GM21447 (cell line): ENCODE data around the gene ARFIP1.
"Not testable (repeated sequence)": the region's sequence is repeated elsewhere in the genome, so short reads cannot be mapped to it uniquely, and the experiment has no call there.

Experiments
- ATAC-seq: cut with Tn5 transposase; IDR thresholded peaks from one replicate; pipeline ENCODE4 v1.9.1; 2021; ENCODE audit not compliant: unreplicated experiment

ARFIP1 gene

DNA sequence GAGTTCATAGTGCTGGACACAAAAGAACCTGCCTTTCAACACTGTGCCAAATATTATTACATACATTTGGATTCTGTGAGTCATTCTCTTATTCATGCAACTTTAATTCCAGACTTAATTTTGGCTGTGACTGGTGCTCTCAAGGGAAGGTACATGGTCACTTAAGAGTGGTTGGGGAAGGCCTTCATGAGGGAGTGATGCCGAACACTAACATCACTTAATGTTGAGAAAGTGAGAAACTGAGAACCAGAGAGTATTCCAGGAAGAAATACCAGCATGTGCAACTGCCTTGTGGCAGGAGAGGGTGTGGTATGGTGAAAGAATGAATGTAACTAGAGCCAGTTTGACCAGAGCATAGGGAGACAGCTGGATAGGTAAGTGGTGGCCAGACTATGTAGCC, 114.9 kb downstream of the ARFIP1 start:
- ATAC-seq, result no peak

DNA sequence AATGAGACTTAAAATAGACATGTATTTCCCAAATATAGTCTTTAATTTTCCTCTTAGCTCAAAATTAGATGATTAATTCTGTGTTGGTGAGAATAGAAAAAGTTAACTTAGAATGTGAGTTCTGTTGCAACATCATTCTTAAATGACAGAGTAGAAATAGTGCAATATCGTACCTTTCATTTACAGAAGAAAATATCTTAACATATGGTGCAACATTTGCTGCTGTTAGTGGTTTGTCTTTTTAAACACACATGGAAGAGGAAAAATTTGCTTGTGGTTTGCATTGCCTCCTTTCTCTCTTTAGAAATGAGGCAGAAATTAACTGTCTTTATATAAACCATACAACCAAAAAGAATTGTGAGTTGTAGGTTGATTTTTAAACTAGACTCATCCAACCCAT, 117.1 kb downstream of the ARFIP1 start:
- ATAC-seq, result no peak

DNA sequence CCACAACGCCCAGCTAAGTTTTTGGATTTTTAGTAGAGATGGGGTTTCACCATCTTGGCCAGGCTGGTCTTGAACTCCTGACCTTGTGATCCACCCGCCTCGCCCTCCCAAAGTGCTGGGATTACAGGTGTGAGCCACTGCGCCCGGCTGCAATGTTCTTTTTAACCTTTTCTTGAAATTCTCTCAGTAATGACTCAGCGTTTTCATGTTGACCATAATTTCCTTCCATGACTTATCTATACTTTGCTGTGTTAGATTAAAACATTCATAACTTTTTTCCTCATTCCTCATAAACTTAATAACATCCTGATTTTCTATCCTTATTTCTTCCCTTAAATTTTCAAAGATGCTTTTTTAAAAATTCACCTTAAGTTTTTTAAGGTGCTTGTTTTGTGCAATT, 118.4 kb downstream of the ARFIP1 start:
- not testable (repeated sequence) for ATAC-seq

DNA sequence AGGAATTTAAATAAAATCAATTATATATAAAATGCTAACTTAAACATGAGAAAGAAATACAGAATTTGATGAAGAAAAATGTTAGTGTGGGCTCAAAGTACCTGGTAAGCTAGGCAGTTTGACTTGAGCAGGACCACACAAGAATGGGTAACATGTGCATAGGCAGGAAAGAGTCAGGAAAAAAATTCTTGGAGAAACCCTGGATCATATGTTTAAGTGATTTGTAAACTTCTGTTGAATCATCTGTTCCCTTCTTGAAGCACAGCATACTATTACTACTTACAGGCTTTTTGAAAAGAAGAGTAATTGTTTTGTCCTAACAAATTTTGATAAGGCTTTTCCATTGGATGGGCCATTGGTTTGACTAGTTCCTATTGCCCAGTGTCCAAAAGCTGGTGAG, 118.9 kb downstream of the ARFIP1 start:
- no peak for ATAC-seq

DNA sequence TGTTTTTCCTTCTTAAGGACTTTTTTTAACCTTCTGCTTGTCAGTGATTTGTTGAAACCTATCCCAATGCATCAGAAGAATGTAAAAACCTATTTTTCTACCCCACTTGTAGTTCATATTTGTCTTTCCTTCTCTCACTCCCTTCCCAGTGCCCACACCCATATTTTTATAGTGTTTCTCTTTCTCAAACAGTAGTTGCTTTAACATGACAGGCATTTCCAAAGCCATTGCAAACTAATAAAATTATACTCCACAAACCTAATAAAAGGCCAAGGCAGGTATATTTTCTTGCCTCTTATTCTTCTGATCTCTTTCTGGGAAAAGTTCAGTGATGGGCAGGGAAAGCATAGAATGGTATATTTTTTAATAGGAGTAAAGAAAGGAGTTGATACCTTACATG, 120.6 kb downstream of the ARFIP1 start:
- no peak for ATAC-seq

DNA sequence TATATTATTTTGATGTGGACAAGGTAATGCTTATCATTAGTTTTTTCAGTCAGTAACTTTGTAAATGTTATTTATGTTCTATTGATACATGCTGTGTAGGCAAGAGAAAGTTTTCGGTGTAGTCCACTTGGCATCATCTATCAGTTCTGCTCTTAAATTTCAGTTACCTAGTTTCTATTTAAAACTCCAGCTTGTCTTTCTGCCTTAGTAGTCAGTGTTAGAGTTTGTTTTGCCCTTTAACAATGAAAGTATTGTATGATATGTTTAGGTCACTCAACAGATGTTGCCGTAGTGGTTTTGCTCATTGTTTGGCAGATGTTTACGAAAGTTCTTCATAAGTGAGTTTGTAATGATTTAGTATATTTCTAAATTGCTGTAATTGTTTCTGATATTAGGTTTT, 121.5 kb downstream of the ARFIP1 start:
- ATAC-seq, result no peak

DNA sequence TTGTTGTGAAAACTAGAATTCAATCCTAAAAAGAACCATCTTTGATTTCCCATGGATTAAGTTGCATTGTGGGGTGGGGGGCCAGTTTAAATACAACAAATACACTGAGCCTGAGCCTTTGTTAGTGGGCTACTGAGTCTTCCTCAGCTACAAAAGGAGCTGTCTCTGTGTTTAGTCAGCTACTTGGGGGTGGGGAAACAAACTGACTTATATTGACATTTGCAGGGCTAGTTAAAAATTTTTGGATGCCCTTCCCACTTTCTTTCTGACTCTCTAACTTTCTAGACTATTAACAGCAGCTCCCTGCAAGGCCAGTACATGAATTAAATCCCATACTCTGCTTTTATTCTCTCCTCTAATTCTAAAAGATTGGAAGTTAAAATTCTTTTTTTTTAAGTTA, 123.9 kb downstream of the ARFIP1 start:
- ATAC-seq, result no peak

DNA sequence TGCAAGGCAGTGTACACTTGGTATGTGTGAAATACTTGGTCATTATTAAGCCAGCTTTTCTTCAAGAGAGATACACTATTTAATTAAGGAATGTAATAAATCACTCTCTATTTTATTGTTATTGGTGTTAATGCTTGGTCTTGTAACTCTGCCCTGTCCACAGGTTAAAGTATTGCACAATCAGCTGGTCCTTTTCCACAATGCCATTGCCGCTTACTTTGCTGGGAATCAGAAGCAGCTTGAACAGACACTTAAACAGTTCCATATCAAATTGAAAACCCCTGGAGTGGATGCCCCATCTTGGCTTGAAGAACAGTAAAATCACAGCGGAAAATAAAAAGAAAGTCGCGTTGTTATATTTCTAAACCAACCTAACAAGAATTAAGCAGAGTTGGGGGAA, 130.1 kb downstream of the ARFIP1 start:
- ATAC-seq, result no peak

DNA sequence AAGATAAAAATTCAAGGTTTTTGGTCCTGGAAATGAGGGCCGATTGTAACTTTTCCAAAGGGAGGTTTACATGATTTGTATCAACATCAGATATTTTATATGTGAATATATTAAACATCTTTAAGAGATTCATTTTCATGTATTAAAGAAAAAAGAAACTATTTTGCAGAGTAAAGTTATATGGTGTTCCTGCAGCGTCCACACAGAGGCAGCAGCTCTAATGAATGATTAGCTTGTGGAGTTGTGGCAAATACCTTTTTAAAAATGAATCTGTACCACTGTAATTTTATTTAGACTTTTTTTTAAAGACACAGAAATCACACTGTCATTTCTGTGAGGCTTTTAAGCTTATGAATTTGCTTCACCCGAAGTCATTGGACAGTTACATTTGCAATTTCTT, 130.8 kb downstream of the ARFIP1 start:
- ATAC-seq, result no peak

DNA sequence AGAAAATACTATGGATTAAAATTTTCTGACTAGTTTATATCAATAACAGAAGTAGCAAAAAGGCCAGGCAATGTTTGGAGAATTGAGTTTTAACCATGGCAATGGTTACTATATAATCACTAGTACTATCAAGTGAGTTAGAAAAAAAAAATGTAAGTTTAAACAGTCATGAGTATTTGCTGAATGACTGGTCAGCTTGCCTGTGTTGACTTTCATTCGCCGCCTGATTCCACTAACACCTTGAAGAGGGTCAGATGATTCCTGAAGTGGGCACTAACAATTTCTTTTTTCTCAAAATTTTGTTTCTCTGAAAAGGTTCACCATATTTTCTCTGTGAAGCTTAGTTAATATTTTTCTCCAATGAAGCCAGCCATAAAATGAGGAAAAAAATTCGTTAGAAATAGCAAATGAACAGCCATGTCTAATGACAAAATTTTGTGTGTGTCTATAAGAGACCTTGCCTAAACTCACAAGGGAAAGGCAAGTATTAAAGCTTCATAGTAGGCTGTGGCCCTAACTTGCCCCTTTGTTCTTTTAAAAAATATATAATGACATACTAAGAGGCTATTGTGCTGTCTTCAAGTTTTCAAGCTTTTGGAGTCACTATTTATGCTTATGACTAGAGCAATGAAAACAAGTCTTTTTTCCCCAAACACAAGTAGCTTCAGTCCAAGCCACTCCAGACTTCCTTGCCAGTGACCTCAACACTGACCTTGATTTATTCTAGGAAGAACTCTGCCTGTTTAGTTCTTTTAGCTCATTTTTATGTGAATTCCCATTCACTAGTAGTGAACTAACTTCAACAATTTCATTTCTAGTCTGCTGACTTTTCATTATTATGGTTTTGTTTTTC, 138.0 kb downstream of the ARFIP1 start:
- no peak for ATAC-seq

DNA sequence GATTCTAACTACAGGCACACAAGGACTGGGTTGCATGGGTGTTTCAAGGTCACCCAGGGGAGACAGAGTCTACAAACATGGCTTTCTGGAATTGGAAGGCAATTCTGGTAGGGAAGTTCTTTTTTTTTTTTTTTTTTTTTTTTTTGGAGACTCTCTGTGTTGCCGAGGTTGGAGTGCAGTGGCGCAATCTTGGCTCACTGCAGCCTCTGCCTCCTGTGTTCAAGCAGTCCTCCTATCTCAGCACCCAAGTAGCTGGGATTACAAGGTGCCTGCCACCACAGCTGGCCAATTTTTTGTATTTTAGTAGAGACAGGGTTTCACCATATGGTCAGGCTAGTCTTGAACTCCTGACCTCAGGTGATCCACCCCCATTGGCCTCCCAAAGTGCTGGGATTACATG, 140.1 kb downstream of the ARFIP1 start:
- ATAC-seq, result no peak

DNA sequence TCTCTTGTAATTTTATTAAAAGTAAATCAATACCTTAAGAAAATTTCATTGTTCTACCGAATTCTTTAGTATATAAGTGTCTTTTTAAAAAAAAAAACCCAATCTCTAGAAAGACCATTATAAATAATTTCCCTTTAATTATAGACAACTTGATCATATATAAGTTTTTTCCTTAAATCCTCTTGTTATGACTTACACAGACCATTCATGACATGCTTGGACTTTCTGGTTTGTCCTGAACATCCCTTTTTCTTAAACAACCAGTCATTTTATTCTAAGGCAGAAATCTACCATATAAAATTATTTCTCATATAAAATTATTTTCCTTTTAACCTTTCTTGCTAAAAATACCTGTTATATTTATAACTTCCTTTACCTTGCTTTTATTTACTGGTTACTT, 141.0 kb downstream of the ARFIP1 start:
- no peak for ATAC-seq

DNA sequence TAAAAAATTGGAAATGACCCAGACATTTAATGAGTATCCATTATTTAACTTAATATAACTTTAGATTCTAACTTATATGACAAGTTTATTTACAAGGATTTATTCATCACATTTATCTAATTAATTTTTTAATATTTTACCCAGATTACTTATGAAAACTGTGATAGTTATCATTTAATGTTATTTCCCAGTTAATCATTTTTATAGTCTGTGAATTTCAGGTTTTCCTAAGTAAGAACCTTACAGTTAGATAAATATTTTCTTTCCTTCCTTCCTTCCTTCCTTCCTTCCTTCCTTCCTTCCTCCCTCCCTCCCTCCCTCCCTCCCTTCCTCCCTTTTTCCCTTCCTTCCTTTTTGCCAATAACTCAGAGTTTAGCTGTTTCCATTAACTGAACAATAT, 141.5 kb downstream of the ARFIP1 start:
- ATAC-seq, result no peak

DNA sequence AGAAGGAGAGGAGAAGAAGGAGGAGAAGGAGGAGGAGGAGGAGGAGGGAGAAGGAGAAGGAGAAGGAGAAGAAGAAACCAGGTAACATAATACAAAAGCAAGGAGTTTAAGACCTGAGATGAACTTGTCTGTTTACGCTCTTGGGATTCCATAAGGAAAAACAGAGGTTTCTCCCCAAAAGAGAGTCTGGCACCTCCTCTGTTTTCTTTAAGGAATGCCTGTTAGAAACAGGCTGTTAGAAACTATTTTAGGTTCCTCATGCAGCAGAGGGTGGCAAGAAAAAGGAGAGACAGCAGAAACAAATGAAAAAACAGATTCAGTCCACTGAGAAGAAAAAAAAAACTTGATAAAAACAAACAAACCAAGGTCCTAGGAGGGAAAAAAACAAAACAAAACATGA, 146.1 kb downstream of the ARFIP1 start:
- no peak for ATAC-seq

DNA sequence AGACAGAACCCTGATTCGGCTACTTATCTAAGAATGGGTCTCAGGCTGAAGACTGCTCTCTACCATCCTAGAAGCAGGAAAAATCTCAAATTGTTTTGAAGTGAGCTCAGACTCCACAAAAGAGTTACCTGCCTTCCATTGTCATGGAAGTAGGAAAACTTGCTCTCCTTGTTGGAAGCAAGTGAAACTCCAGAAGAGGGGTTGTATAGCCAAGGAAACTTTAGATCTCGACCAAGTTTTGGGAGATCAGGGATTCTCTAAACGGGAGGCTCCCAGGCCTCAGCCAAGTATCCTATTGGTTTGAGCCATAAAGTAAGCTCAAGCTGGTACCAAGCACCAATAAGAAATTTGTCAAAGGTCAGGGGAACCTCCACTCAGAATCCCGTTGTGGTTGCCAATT, 147.2 kb downstream of the ARFIP1 start:
- no peak for ATAC-seq

DNA sequence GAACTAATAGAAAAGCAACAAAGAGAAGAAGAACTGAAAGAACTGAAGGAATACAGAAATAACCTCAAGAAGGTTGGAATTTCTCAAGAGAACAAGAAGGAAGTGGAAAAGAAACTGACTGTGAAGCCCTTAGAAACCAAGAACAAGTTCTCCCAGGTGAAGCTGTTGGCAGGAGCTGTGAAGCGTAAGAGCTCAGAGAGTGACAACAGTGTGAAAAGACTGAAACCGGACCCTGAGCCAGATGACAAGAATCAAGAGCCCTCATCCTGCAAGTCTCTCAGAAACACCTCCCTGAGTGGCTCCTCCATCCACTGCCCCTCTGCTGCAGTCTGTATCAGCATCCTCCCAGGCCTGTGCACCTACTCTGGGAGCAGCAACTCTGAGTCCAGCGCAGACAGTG, 148.0 kb downstream of the ARFIP1 start:
- ATAC-seq, result no peak

DNA sequence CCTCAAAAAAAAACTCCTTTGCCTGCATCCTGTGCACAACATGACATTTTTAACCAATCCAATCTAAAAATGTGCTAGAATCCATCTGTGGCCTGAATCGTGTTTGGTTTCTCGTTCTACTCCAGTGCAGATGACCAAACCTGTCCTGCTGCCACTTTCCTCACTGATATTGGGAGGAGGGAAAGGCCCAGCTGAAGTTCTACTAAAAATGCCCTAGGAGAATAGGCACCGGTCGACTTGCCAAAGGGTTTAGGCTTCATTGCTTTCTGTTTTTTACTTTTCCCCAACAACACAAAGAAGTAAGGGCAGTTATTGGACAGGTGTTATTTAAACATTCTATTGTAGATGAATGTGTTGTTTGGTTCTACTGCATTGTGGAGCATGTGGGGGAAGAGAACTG, 148.5 kb downstream of the ARFIP1 start:
- no peak for ATAC-seq

DNA sequence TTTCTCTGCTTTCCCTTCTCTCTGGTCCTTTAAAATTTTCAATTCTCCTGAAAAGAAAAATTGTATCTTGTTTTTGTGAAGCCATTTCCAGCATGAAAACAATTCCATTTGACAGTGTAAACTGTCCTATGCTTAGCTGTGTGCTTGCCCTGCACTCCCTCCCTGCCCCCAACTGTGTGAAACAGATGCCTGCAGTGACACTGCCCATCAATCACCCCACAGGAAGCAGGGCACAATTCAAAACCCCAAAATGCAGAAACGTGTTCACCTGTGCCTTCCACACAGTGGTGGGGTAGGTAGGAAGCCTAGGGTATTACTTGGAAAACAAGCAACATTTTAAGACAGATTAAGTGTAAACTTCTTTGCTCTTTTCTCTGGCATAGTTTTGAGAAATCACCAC, 150.1 kb downstream of the ARFIP1 start:
- no peak for ATAC-seq

DNA sequence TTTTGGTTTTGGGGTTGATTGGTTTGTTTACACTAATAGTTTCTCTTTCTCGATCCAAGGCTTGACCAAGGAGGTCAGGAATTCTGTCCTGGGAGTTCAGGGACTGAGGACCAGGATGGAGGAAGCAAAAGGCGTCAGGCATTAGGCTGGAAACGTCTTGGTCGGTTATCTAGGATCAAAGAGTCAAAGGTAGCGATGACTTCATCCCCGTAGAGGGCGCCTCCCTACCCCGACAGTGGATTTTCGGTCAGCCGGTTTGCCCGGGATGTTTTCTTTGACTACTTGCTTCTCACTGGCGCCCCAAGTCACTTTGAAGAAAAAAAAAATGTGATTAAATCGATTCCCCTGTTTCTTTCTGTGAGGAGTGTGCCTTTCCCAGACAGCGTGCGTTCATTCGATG, 155.4 kb downstream of the ARFIP1 start:
- no peak for ATAC-seq

DNA sequence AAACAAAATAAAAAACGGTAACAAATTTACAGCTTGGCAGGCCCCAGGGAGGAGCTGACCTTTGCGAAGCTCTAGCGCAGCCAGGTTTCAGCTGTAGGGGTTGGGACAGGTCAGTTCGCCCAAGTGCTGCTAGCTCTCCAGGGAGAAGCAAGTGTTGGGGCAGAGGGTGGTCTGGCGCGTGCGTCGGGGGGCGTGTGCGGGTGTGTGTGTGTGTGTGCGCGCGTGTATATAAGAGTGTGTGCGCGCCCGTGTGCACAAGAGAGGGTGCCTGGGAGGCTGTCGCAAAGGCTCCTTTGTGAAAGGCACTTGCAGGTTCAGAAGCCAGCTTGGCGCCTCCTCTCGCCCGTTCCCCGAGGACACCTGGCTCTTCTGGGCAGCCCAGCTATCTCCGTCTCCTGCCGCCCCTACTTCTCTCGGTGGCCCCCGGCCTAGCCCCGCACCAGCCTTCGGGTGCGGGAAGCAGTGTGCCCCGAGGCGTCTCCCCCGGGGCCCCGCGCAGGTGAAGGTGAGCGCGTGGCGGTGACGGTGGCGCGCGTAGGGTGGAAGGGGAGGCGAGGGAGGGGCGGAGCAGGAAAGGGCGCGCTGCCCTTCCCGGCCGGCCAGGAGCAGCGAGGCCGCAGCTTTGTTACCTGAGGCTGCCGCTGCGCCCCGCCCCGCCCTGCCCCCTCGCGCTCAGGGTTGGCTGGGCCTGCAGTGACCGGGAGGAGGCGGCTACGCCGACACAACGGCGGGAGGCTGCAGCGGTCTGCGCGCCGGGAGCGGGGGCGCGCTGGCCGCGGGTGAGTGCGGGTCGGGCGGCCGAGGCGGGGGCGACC, 156.1 kb downstream of the ARFIP1 start, which contains the start of gene FHDC1:
FHDC1 (plus strand) TSS at position 693 of the 815 bp plus-strand sequence. CDS start 6,735 bp downstream, outside the sequence.
- no peak for ATAC-seq

DNA sequence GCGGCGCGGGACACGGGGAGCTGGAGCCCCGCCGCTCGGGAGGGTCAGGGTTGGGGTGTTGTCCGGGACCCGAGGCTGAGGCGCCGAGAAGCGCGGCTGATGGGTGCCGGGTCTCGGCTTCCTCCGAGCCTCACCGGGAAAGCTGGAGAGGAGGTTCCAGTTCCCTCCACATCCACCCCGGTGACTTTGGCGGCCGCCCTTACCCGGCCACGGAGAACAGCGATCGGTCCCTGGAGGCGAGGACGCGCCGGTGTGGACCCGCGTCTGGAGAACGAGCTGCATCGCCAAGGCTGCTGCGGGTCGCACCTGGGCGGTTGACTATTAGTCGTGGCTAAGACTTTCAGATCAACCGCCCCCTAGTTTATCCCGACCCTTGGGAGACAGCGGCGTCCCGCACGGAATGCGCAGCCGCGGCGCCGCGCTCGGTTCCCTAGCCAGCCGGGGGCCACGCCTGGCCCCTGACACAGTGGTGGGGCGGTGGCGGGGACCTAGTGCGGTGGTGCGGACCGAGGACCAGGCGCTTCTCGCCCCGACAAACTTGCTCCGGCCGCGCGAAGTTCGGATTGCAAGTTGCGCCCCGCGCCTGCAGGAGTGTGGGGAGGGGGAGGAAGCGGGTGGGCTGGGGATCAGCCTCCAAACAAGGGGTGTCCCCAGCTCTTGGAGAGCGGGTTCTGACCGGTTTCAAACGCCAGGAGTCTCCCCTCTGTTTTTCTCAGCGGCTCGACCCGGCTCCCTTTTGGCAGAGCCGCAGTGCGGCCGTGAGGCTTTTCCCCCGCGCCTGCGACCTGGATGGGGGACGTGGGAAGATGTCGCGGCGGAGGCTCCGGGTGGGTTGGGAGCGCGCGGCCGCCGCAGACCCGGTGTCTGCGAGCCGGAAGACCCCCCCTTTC, 156.9 kb downstream of the ARFIP1 start:
- no peak for ATAC-seq
